ENCODE measurements around the gene PDE3A.

DNA sequence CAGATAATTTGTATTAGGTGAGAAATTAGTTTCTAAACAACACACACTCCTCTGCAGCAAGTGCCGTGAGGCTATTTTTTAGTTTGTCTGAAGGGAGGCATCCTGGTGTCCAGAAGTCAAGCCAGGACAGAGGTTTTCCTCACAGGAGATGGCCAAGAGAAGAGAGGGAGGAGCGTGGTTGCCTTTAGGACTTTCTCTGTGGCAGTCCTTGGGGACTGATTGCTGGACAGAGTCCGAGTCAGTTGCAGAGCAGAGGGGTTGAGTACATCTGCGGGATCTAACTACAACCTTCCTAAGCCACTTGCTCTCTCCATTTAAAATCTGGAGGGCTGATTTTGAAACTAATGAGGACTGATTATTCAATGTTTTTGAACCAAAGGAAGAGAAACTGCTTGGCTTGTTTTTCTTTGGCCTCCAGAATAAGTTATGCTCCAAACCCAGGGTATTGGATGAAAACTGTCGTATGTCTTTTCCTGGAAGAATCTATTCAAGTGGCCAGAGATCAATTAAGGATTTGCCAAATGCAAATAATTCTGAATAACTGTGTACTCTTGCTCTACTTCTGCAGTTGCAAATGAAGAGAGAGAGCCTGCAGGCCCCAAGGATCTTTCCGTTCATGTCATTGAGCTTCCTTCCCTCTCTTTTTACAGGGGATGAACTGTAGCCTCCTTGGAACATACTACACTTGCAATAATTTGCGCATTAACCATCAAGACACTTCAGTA, 328.0 kb downstream of the PDE3A start:
- TF ChIP-seq CTCF (IDR thresholded peaks at IDR 0.05) (no peak), EP300 (IDR thresholded peaks at IDR 0.05) (no peak)
